H1 (cell line): ENCODE data around the gene C1QL1.

ENCODE experiments used
- CEBPB ChIP-seq: IDR thresholded peaks from 2 replicates; pipeline ENCODE4 v1.6.1; 2012; ENCODE audit warnings: low read depth, low read length
- CREB1 ChIP-seq: IDR thresholded peaks from 2 replicates; pipeline ENCODE4 v1.6.1; 2012; ENCODE audit warnings: inconsistent platforms
- CTCF ChIP-seq, 3 experiments: IDR thresholded peaks; 1 replicate in 2 of 3; 2 replicates in 1 of 3; pipeline versions ENCODE4 v1.5.1 to v1.6.1; 2011; ENCODE audit warnings: low read length in 3 of 3, mild to moderate bottlenecking in 3 of 3, inconsistent platforms in 2 of 3, low read depth in 1 of 3, moderate library complexity in 1 of 3; ENCODE audit not compliant: insufficient read depth in 1 of 3; ENCODE audit errors: control extremely low read depth in 1 of 3
- FOSL1 ChIP-seq: IDR thresholded peaks from 2 replicates; pipeline ENCODE4 v1.6.1; 2011; ENCODE audit warnings: mild to moderate bottlenecking, low read depth, low read length, moderate library complexity; ENCODE audit not compliant: insufficient read depth
- HDAC2 ChIP-seq, 2 experiments: fragments of 300-600 bp in 1 of 2; sonication (generic) in 1 of 2; IDR thresholded peaks; 2 replicates each; pipeline ENCODE4 v1.6.1; 2011 to 2012; ENCODE audit warnings: low read depth in 2 of 2, low read length in 2 of 2, mild to moderate bottlenecking in 2 of 2, moderate library complexity in 2 of 2, borderline replicate concordance in 1 of 2, inconsistent platforms in 1 of 2
- POLR2A ChIP-seq, 2 experiments: IDR thresholded peaks; 1 replicate in 1 of 2; 2 replicates in 1 of 2; pipeline ENCODE4 v1.6.1; 2011; ENCODE audit warnings: low read depth in 2 of 2, low read length in 2 of 2, mild to moderate bottlenecking in 2 of 2; ENCODE audit errors: control extremely low read depth in 1 of 2
- POLR2AphosphoS5 ChIP-seq: IDR thresholded peaks from 2 replicates; pipeline ENCODE4 v1.6.1; 2011; ENCODE audit warnings: low read depth, low read length
- RAD21 ChIP-seq, 2 experiments: IDR thresholded peaks in 1 of 2; conservative IDR thresholded peaks in 1 of 2; 2 replicates each; pipeline ENCODE4 v1.6.1; 2011; ENCODE audit warnings: low read depth in 2 of 2, low read length in 2 of 2, improper control_type of control experiment in 1 of 2, inconsistent platforms in 1 of 2, mild to moderate bottlenecking in 1 of 2, moderate library complexity in 1 of 2
- RFX5 ChIP-seq: IDR thresholded peaks from 2 replicates; pipeline ENCODE4 v1.6.1; 2011; ENCODE audit warnings: low read depth, low read length, improper control_type of control experiment, borderline replicate concordance

DNA sequence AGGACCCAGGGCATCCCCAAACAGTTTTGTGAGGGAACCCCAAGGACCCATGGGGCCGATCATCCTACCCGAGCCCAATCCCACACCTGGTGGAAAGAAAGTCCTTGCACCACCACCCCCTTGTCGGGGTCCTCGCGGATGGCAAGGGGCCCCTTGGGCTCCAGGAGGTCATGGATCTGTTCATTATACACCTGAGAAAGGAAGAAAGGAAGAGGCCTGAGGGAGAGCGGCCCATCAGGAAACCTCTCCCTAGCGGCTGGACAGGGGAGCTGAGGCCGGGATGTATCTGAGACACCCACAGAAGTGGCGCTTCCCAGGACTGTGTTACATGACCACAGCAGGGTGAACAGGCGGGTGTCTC, 33.4 kb downstream of the C1QL1 start:
- no peak for TF ChIP-seq CTCF (IDR thresholded peaks at IDR 0.05; ENCODE audit: control extremely low read depth in 1 of 3, insufficient read depth in 1 of 3, low read depth in 1 of 3, low read length in 3 of 3)
- no peak for TF ChIP-seq RFX5
- TF ChIP-seq POLR2A (IDR thresholded peaks at IDR 0.05; ENCODE audit: control extremely low read depth in 1 of 2, low read depth in 2 of 2, low read length in 2 of 2): no peak
- no peak for TF ChIP-seq CREB1
- no peak for TF ChIP-seq CEBPB
- TF ChIP-seq RAD21 (IDR thresholded peaks at IDR 0.05 in 1 of 2, conservative IDR thresholded peaks at IDR 0.05 in 1 of 2; ENCODE audit: low read depth in 2 of 2, low read length in 2 of 2): no peak
- TF ChIP-seq POLR2AphosphoS5: no peak
- TF ChIP-seq HDAC2 (IDR thresholded peaks at IDR 0.05; ENCODE audit: borderline replicate concordance in 1 of 2, low read depth in 2 of 2, low read length in 2 of 2): no peak
- TF ChIP-seq FOSL1: no peak
